Left ventricle myocardium inferior (tissue), 1 donor: ENCODE data around the gene MTR. TPM values are rescaled to one million over a fixed set of nuclear protein-coding genes. Genes with fewer than 3 reads are reported as not detected.
"Not testable (repeated sequence)": the region's sequence is repeated elsewhere in the genome, so short reads cannot be mapped to it uniquely, and the experiment has no call there.

Experiments used
- DNase-seq: peaks from one replicate; pipeline ENCODE4 v3.0.0-alpha.2; 2020
- H3K27ac ChIP-seq: fragments of 200-600 bp; replicated peaks from 2 replicates; pipeline ENCODE4 v1.8.0; 2021
- H3K27me3 ChIP-seq: fragments of 200-600 bp; 2 replicates; pipeline ENCODE4 v1.8.0; 2021; ENCODE audit warnings: low read depth
- H3K36me3 ChIP-seq: fragments of 200-600 bp; 2 replicates; pipeline ENCODE4 v1.8.0; 2021
- H3K4me1 ChIP-seq: fragments of 200-600 bp; 2 replicates; pipeline ENCODE4 v1.8.0; 2021
- H3K4me3 ChIP-seq: fragments of 200-600 bp; 2 replicates; pipeline ENCODE4 v1.8.0; 2021; ENCODE audit warnings: mild to moderate bottlenecking, moderate library complexity
- H3K9me3 ChIP-seq: fragments of 200-600 bp; replicated peaks from 2 replicates; pipeline ENCODE4 v1.8.0; 2021
- intact Hi-C: fragments of 100-400 bp; cut with micrococcal nuclease; formaldehyde crosslinking; loops from one replicate; pipeline ENCODE4 v1.11.0; 2022
- total RNA-seq: library from RNA; stranded (reverse); fragmentation: NEBNext Ultra II Directional; extraction: Animal tissue kit (Norgen Biotek cat#: 25700); gene quantifications from one replicate; pipeline ENCODE4 v1.2.1, GENCODE V29; 2021
- TF ChIP-seq, protein P1 (sequence below): fragments of 200-600 bp; IDR thresholded peaks from 2 replicates; pipeline ENCODE4 v1.8.0; 2021; ENCODE audit warnings: antibody characterized with exemption, mild to moderate bottlenecking, borderline replicate concordance
- donor health status: DM: no; HTN: yes; CAD: no; lungs with severe emphysema.

Gene MTR
- total RNA-seq, 1 donor from 2014 or later = 47.6 TPM

- no peak for DNase-seq
- Histone ChIP-seq H3K9me3 (no peaks in the 10 kb centered on the region), H3K27me3 (no peaks in the 10 kb centered on the region), H3K4me3 (no peak overlapping the region), H3K27ac (peak overlapping the region; percentile 91), H3K4me1 (peaks cover 51% of the 10 kb centered on the region), H3K36me3 (peaks cover 96% of the 10 kb centered on the region)
- TF ChIP-seq, protein P1, sequence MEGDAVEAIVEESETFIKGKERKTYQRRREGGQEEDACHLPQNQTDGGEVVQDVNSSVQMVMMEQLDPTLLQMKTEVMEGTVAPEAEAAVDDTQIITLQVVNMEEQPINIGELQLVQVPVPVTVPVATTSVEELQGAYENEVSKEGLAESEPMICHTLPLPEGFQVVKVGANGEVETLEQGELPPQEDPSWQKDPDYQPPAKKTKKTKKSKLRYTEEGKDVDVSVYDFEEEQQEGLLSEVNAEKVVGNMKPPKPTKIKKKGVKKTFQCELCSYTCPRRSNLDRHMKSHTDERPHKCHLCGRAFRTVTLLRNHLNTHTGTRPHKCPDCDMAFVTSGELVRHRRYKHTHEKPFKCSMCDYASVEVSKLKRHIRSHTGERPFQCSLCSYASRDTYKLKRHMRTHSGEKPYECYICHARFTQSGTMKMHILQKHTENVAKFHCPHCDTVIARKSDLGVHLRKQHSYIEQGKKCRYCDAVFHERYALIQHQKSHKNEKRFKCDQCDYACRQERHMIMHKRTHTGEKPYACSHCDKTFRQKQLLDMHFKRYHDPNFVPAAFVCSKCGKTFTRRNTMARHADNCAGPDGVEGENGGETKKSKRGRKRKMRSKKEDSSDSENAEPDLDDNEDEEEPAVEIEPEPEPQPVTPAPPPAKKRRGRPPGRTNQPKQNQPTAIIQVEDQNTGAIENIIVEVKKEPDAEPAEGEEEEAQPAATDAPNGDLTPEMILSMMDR = no peak
- intact Hi-C loops = no loop called here
Measured at GRCh38 chr1:236896716-236897115, 101.6 kb downstream of the MTR start.

GRCh38 chr1:236904892-236905741, 110.0 kb downstream of the MTR start:
- Histone ChIP-seq H3K4me1 (peaks cover 13% of the 10 kb centered on the region), H3K4me3 (no peak overlapping the region)
- intact Hi-C loops = no loop called here

GRCh38 chr1:236907205-236907604, 112.1 kb downstream of the MTR start:
- no peak for DNase-seq
- Histone ChIP-seq H3K36me3 (peaks cover 3% of the 10 kb centered on the region), H3K27me3 (no peaks in the 10 kb centered on the region), H3K27ac (no peak overlapping the region), H3K4me3 (no peak overlapping the region), H3K9me3 (peaks cover 12% of the 10 kb centered on the region), H3K4me1 (peaks cover 13% of the 10 kb centered on the region)
- intact Hi-C loops = no loop called here
- TF ChIP-seq, protein P1 = no peak

More at GRCh38 chr1:236904892-236905741, 110.0 kb downstream of the MTR start:
- H3K36me3 ChIP-seq = peaks cover 23% of the 10 kb centered on the region
- no peak overlapping the region for H3K27ac ChIP-seq
- DNase-seq = no peak
- H3K27me3 ChIP-seq = no peaks in the 10 kb centered on the region
- TF ChIP-seq, protein P1 = no peak
- peaks cover 12% of the 10 kb centered on the region for H3K9me3 ChIP-seq

GRCh38 chr1:236908669-236909068, 113.6 kb downstream of the MTR start:
- Histone ChIP-seq H3K36me3 (peaks cover under 1% of the 10 kb centered on the region), H3K27me3 (no peaks in the 10 kb centered on the region), H3K27ac (no peak overlapping the region), H3K9me3 (peaks cover 12% of the 10 kb centered on the region), H3K4me3 (no peak overlapping the region), H3K4me1 (peaks cover 16% of the 10 kb centered on the region)
- intact Hi-C loops = no loop called here
- no peak for DNase-seq
- TF ChIP-seq, protein P1 = no peak

DNA sequence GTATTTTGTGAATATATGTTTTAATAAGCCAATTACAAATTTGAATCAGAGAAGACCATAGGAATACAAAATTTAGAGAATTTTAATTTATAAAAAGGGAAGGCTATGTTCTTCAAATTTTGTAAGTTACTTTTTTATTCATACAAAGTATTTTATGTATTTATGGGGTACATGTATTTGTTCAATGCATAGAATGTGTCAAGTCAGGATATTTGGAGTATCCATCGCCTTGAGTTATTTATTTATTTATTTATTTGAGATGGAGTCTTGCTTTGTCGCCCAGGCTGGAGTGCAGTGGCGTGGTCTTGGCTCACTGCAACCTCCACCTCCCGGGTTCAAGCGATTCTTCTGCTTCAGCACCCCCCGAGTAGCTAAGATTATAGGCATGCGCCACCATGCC, 116.0 kb downstream of the MTR start:
- peaks cover 14% of the 10 kb centered on the region for H3K9me3 ChIP-seq
- H3K36me3 ChIP-seq, intact Hi-C loops, H3K4me3 ChIP-seq, DNase-seq, H3K27me3 ChIP-seq, H3K27ac ChIP-seq: not testable (repeated sequence)
- H3K4me1 ChIP-seq = peaks cover 20% of the 10 kb centered on the region

- H3K9me3 ChIP-seq = peaks cover 39% of the 10 kb centered on the region
- no peak for DNase-seq
- peaks cover 20% of the 10 kb centered on the region for H3K36me3 ChIP-seq
- H3K27ac ChIP-seq = no peak overlapping the region
- H3K27me3 ChIP-seq = no peaks in the 10 kb centered on the region
- TF ChIP-seq, protein P1 = no peak
- no peak overlapping the region for H3K4me3 ChIP-seq
- intact Hi-C loops = no loop called here
- peaks cover 7% of the 10 kb centered on the region for H3K4me1 ChIP-seq
Measured at GRCh38 chr1:236913371-236914037, 118.4 kb downstream of the MTR start.
